ENCODE data around the gene RNASET2.
"Not testable (repeated sequence)": the region's sequence is repeated elsewhere in the genome, so short reads cannot be mapped to it uniquely, and the experiment has no call there.

RNASET2 gene

DNA sequence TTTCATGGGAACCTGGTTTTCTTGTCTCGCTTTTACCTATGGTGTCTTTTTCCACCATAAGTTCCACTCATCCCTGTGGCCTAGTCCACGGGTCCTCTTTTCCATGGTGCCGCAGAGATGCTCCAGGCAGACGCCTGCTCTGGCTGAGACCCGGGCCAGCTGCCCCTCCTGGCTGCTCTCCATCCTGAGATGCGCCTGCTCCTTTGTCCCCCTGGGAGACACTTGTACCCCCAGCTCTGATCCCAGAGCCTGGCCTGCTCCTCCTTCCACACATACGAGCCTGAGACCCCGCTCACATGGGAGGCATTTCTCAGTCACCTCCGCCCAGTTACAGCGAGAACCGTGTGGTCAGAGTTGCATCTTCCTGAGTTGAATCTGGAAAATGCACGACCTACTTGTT, 29.6 kb downstream of the RNASET2 start:
- DNase-seq, result no peak

DNA sequence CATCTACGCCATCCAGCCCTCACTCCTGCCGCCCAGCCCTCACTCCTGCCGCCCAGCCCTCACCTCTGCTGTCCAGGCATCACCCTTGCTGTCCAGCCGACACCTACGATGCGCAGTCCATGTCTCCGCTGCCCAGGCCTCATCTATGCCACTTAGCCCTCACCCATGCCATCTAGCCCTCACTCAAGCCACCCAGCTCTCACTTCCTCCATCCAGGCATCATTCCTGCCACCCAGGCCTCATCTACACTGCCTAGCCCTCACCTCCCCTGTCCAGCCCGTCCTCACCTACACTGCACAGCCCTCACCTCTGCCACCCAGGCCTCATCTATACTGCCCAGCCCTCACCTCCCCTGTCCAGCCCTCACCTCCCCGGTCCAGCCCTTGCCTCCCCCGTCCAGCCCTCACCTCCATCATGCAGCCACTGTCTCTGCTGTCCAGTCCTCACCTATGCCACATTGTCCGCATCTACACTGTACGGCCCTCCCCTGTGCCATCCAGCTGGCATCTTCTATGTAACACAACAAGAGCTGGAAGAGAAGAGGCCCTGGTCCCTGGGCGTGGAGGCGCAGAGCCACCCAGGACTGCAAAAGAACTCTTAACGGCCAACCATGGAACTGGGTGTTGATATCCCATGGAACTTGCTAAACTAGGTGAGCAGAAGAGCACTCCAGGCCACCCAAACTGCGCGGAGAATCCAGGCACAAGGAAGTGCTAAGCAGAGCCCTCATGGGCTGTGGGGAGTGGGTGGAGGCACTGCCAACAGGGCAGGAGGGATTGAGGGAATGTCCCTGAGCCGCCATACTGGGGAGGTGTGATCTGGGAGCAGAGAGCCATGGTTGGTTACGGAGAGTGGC, 31.0 kb downstream of the RNASET2 start:
- DNase-seq, result no peak

DNA sequence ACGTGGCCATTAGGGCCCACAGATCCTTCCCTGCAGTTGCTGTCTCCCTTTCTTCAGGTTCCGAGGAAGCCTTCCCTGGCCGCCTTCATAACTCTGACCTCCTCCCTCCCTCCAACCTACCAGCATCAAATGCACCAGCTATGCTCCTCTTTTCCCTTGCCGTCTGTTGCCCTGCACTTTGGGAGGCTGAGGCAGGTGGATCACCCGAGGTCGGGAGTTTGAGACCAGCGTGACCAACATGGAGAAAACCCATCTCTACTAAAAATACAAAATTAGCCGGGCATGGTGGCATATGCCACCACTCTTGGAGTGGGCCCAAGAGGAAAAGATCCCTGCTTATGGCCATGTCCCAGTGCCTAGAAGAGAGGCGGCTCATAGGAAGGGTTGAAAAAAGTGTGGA, 31.8 kb downstream of the RNASET2 start:
- no peak for DNase-seq

DNA sequence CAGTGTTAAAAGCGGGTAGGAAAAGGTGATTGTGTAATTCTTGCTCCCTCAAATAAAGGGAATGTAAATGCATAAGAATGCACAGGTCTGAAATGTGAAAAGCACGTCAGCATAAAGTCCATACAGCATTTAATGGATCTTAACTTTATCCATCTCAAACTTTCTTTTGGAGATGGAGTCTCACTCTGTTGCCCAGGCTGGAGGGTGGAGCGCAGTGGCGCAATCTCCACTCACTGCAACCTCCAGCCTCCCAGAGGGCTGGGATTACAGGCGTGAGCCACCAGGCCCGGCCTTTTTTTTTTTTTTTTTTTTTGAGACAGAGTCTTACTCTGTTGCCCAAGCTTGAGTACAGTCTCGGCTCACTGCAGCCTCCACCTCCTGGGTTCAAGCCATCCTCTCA, 33.4 kb downstream of the RNASET2 start:
- no peak for DNase-seq

DNA sequence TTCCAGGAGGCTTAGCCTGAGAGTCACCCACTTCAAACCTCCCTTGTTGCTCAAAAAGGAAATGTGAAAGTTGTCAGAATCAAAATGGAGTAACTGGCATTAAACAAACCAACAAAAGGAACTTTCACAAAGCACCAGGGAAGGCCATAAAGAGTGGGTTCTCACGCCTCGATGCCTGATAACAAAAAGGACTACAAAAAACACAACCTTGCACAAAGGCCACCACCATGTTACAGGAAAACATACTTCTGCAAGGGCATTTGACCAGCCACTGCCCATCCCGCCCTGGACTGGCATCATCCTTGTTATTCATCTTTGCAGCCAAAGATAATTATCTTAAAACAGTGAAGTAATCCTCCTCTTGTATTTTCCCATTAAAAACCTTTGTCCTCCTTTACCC, 34.8 kb downstream of the RNASET2 start:
- no peak for DNase-seq

DNA sequence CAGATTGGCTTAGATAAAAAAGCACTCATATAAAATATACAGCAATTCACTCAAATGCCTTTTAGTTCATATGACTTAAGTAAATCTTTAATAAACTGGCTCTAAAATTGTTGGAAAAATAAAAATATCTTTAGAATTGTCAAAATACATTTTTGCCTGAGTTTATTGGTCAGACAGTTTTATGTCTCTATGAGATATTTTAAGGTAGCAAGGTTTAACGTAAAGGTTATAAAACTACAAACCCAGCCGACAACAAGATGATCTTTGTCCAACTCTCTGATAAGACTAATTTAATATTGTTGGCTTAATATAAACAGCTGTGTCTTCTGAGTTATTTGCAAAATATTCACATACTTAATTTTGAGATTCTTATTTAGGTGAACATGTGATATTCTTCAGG, 39.5 kb downstream of the RNASET2 start:
- DNase-seq, result no peak

DNA sequence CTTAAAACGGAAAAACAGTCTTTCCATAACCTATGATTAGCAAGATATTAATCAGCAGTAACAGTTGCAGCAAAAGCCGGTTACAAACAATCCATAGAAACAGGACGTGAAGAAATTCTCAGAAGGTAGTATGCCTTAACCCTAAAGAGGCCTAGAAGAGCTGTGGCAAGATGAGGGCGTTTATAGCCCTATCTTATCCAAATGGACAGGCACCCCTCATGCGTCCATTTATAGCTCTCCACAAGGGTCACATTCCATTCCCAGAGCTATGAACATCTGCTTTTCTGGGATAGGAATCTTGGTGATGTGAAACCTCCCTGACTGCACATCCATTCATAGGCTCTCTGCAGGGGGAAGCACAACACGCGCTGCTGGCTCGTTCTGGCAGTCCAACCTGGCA, 40.9 kb downstream of the RNASET2 start:
- not testable (repeated sequence) for DNase-seq

DNA sequence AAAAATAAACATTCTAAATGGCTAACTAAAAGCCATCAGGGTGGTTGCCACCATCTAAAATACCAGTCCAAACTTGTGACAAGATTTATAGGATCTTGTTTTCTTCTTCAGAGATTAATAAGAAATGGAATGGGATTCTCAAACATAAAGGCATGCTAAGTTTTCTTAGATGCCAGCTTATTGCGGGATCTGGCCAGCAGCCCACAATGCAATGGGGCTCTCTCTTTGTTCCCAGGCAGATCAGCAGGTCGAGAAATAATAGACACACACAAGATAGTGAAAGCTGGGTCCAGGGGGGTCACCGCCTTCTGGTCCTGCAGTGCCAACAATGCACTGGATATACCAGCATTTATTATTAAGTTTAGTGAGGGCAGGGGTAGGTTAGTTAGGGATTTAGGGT, 41.4 kb downstream of the RNASET2 start:
- not testable (repeated sequence) for DNase-seq

DNA sequence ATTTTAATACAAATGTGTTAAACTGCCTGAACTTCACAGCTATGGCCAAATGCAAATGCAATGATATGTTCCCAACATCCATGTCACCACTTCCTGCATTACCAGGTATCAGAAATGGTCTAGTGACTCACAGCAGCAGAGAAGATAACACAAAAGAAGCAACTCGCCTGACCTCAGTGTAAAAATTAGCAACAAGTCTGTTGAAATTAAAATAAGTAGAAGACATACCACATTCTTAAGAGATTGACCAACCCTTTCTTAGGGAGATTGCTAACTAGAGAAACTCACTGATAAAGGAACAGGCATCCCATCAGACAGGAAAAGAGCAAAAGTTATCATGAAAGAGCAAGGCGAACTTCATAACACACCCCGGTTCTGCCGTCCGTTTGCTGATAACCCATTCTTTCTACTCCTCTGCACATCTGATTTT, 45.1 kb downstream of the RNASET2 start:
- no peak for DNase-seq

DNA sequence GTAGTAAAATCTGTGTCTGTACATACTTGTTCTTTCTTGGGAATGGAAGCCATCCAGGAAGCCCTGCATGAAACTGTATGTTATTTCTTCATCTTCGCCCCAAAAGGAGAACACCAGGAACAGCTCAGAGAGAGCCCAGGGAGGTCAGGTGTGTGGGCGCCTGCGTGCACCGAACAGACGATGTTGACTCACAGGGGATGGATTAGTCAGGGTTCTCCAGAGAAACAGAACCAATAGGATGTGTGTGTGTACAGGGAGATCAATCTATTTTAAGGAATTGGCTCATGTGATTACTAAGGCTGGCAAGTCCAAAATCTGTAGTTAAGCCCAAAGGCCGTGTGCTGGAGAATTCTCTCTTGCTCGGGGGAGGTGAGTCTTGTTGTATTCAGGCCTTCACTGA, 45.7 kb downstream of the RNASET2 start:
- DNase-seq, result no peak

DNA sequence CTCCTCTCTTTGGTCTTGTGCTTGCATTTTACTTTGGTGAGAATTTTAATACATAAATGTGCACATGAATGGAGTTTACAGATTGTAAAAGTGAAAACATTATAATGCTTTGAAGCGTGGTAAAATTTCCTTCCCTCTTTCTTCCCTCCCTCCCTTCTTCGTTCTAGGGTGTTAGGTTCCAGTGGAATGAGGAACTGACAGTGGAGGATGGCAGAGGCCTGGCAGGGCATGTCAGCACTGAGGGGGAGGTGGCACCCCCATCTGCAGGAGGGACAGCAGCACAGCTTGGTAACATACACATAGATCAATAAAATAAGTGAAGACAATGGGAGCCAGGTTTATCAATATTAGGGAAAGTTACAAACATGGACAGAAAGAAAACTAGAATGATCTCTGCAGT, 47.5 kb downstream of the RNASET2 start:
- DNase-seq, result no peak

DNA sequence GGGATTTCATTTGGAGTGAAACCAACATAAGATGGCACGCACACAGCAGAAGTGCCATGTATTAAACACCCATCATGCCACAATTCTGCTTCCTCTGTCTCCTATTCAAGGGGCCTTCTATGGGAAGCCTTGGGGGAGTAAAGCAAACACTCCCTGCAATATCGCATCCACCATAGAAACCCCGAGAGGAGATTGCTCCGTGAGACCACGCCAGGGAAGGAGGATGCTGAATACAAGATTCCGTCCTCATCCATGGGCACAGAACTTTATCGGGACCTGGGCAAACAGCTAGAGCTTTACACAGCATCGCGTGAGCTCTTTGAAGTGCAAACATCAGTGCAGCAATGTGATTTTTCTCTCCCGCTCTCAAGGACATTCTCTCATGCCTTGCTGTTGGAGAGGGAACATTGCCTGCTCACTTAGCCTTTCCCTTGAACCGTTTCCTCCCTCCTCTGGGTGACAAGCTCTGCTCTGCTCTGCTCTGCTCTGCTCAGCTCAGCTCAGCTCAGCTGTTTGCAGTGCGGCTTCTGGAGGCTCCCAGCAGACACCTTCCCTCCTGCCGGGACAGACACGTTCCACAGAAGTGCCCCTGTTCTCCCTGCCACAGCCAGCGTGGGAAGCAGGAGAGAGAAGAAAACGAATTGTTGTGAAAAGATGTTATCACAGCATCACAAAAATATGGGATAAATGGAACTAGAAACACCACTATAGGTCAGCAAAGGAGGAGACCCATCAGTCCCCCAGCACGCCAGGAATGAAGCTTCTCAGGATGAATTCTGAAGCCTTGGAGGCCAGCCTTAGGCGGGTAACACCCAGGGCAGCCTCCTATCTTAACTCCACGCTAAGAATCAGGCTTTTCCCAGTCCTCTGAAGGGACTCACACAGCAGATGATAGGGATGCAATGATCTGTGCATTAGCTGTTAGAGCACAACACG, 48.2 kb downstream of the RNASET2 start:
- DNase-seq, result no peak

DNA sequence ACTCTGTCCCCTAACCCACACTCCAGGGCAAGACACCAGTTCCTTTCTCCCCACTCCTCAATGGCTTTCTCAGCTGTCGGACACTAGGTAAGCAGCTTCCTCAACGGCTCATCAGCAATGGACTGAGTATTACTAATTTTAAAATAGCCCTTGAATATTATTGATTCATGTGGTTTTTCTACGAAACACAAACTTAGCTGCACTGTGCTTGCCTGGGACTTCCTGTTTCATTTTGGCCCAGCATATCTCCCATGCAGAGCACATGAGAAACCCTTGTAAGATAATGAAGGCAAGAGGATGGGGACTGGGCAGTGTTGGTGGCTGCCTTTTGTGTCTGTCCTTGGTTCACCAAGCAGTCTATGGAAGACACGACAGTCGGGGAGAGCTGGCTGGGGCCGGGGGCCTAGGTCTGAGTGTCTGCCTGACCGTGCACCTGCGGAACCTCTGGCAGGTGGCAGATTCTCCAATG, 48.9 kb downstream of the RNASET2 start:
- no peak for DNase-seq

DNA sequence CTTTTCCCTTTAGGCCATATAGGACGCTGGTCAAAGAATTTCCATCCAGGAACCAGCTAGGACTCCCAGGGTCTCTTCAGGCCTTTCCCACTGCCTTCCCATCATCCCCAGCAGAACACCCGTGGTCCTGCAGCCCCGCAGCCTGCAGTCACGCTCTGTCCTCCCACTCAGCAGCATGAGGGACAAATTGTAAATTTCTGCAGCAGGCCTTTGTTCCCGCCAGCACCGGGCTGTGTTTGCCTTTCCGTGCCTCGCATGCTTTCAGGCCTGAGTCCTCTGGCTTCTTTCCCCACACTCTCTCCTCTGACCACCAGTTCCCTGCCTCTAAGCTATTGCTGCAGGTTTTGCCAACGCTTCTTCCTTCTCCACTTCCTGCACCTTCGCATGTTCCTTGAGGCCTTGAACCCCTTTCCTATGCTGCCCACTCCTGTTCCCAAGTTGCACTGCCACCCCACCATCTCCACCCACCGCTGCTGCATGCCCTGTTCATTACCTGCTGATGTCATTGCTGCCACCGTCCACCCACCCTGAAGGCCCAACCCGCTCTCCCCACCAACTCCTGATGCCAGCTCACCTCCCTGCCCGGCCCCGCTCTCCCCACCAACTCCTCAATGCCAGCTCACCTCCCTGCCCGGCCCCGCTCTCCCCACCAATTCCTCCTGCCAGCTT, 49.8 kb downstream of the RNASET2 start:
- no peak for DNase-seq

DNA sequence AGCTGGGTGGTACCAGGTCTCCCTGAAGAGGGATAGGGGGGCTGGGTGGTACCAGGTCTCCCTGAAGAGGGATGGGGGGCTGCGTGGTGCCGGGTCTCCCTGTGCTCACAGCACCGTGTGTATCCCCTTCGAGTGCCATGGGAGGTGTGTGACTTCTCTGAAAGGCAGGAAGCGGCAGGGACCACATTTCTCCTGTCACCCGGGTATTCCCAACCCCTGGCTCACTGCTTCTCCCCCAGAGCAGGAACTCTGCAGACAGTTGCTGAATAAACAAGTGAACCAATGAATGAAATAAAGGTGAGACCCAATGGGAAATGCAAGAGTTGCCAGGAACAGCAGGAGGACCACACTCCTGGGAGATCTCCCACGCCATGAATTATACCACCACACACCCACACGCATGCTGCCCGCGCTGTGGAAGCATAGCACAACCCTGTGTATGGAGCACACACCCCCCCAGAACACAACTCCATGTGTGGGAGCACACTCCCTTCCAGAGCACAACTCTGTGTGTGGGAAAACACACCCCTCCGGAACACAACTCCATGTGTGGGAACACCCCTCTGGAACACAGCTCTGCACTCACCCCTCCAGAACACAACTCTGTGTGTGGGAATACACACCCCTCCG, 50.7 kb downstream of the RNASET2 start:
- no peak for DNase-seq

DNA sequence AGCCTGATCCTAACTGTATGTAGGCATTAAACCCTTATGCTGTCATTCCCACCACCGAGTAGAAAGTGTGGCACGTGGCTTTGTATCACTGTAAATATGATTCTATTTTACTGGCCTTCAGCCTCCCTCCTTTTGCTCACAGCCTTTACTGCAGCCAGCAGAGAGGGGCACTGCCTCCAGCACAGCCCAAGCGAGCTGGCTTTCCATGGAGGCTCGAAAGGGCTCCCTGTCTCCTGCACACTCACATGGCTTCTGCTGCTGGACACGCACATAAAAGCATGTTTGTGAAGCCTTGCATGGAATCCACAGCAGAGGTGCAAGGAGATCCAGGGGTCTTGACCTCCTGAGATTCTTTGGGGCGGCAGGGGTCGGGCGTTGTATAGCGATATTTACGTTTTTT, 51.3 kb downstream of the RNASET2 start:
- no peak for DNase-seq

DNA sequence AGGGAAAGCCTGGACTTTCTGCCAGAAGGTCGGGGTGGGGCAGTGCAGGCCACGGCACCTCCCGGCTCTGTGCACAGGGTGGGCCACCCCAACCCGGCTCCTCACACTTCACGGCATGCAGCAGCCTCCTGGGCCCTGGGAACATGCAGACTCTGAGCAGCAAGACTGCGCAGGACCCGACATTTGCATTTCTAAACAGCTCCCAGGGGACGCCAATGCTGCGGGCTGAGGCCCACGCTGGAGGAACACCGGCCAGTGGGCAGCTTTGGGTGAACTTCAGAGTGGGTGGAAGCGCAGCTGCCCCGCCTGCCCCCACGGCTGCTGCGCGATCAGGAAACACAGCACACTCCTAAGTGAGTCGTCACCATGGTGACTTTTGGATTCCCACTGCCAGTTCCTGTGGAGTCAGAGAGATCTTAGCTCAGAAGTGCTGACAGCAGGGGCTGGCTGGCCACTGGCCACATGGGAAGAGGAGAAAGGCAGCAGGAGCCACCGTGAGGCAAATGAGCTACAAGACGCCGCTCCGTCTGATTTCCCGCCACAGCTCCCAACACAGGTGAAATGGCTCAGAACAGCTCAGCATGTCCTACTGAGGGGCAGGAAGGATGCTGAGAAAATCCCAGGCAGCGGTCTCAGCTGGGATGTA, 52.1 kb downstream of the RNASET2 start:
- DNase-seq, result peak; percentile 22

DNA sequence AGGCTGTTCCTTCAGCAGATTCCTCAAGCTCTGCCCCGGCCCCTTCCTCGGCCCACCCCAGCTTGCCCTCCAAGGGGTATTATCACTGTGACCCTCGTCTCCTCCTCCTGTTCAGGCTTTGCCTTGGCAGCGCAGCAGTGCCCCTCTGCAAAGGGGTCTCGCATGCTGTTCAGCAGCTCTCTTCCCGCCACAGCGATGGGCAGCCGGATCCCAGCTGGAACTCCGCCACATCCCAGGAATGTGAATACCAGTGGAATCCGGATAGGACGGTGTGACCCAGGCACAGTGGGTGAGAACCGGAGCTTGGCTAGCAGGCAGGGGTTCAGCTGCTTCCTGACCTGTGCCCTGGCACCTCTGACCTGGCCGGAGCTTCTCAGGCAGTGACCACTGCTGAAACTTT, 52.9 kb downstream of the RNASET2 start:
- DNase-seq, result no peak

DNA sequence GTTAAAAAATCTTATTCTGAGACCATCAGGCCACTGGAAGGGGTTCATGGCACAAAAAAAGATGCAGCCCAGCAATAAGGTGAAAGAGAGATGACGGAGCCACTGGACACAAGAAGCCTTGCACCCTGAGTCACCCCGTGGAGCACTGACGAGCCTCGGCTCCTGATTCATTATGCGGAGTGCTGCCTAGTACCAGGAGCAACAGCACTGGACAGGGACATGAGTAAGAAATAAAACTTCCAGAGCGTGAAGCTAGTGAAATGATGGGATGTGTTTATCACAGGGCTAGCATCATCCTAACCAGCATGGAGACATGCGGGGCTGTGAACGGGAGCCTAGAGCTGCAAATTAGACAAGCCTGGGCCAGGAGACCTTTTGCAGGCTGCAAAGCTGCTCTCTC, 53.3 kb downstream of the RNASET2 start:
- no peak for DNase-seq

DNA sequence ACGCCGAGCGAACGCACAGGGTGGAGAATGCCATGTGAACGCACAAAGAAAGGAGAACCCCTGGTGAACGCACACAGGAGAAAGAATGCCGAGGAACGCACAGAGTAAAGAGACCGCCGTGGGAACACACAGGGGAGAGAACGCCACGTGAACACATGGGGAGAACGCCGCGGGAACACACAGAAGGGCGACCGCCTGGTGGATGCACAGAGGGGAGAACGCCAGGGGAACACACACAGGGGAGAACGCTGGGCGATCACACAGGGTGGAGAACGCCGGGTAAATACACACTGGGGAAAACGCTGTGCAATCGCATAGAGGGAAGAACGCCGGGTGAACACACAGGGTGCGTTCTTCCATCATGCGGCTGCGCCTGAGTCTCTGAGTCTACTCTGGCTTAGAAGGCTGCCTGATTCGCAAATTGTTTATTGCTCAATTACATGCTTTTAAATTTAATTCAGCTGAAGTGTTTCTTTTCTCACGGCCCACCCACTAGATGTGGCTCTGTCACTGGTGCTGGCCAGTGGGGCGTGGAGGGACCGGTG, 54.1 kb downstream of the RNASET2 start:
- DNase-seq, result no peak

DNA sequence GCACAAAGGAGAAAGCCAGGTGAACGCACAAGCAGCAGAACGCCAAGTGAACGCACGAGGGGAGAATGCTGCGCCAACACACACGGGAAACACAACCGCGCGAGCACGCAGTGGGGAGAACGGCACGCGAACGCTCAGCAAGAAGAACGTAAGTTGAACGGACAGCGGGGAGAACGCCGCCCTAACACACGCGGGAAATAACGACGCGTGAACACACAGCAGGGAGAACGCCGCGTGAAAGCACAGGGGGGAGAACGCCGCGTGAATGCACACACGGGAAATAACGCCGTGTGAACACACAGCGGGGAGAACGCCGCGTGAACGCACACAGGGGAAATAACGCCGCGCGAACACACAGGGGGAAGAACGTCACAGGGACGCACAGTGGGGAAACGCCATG, 54.7 kb downstream of the RNASET2 start:
- no peak for DNase-seq
